Gastrocnemius medialis (tissue), 4 donors: ENCODE data around the gene CD52. TPM values are rescaled to one million over a fixed set of nuclear protein-coding genes. Genes with fewer than 3 reads are reported as not detected.
"Not testable (repeated sequence)": the region's sequence is repeated elsewhere in the genome, so short reads cannot be mapped to it uniquely, and the experiment has no call there.

Source experiments
- ATAC-seq, 2 donors: fragments of 150-250 bp; one replicate each; pipeline ENCODE4 v1.9.1; 2016
- DNase-seq, 2 donors: peaks; one replicate each; pipeline ENCODE4 v3.0.0-alpha.2; 2019
- H3K27ac ChIP-seq, 4 donors: fragments of 200-600 bp; sonication (generic); 1 replicate in 1 of 4; 2 replicates in 3 of 4; pipeline ENCODE4 v1.5.1; 2016 to 2018; ENCODE audit warnings: mild to moderate bottlenecking in 2 of 4, moderate library complexity in 1 of 4
- H3K27me3 ChIP-seq, 3 donors: fragments of 200-600 bp; sonication (generic) in 2 of 3; 1 replicate in 1 of 3; 2 replicates in 2 of 3; pipeline versions ENCODE4 v1.5.1 to v1.6.0; 2016 to 2019; ENCODE audit warnings: mild to moderate bottlenecking in 1 of 3, moderate library complexity in 1 of 3
- H3K36me3 ChIP-seq, 2 donors: fragments of 200-600 bp; sonication (generic) in 1 of 2; one replicate each; pipeline ENCODE4 v1.5.1; 2017 to 2018
- H3K4me1 ChIP-seq, 2 donors: fragments of 200-600 bp; sonication (generic) in 1 of 2; one replicate each; pipeline ENCODE4 v1.5.1; 2016 to 2017; ENCODE audit warnings: mild to moderate bottlenecking in 2 of 2
- H3K4me3 ChIP-seq, 4 donors: fragments of 200-600 bp; sonication (generic) in 3 of 4; 1 replicate in 1 of 4; 2 replicates in 3 of 4; pipeline ENCODE4 v1.5.1; 2016 to 2019; ENCODE audit warnings: mild to moderate bottlenecking in 2 of 4
- H3K9me3 ChIP-seq, 3 donors: fragments of 200-600 bp; sonication (generic) in 2 of 3; 1 replicate in 1 of 3; 2 replicates in 2 of 3; pipeline ENCODE4 v1.5.1; 2016 to 2019
- POLR2A ChIP-seq, 2 donors: fragments of 450-650 bp; IDR thresholded peaks; one replicate each; pipeline ENCODE4 v1.6.1; 2017; ENCODE audit warnings: antibody characterized with exemption in 2 of 2, mild to moderate bottlenecking in 2 of 2, moderate library complexity in 2 of 2
- in situ Hi-C, 4 donors: fragments of 200-750 bp; cut with MboI; loops; one replicate each; pipeline versions ENCODE4 v1.15.0 to v1.8.0; 2017; ENCODE audit warnings: low sequenced_read_pairs in 4 of 4
- intact Hi-C: fragments of 100-400 bp; cut with DNase I; formaldehyde crosslinking; loops from one replicate; pipeline ENCODE4 v1.15.1; 2023; ENCODE audit warnings: low total_unique reads
- total RNA-seq, 4 donors: library from RNA; depleted of rRNA; stranded (reverse); fragments of >200 nt; gene quantifications; one replicate each; pipeline versions ENCODE4 v1.1.0 to v1.2.3, GENCODE V29; 2016
- TF ChIP-seq, protein P1 (sequence below), 5 experiments: fragments of 450-650 bp in 3 of 5; fragments of 200-600 bp in 2 of 5; sonication (generic) in 2 of 5; IDR thresholded peaks in 4 of 5; conservative IDR thresholded peaks in 1 of 5; 1 replicate in 4 of 5; 2 replicates in 1 of 5; pipeline ENCODE4 v1.5.1; 2016 to 2019; ENCODE audit warnings: antibody characterized with exemption in 5 of 5, mild to moderate bottlenecking in 3 of 5, moderate library complexity in 3 of 5

Gene CD52
- total RNA-seq, 4 donors from 2014 or later = 1.4 to 2.8 TPM; not detected in 2

DNA sequence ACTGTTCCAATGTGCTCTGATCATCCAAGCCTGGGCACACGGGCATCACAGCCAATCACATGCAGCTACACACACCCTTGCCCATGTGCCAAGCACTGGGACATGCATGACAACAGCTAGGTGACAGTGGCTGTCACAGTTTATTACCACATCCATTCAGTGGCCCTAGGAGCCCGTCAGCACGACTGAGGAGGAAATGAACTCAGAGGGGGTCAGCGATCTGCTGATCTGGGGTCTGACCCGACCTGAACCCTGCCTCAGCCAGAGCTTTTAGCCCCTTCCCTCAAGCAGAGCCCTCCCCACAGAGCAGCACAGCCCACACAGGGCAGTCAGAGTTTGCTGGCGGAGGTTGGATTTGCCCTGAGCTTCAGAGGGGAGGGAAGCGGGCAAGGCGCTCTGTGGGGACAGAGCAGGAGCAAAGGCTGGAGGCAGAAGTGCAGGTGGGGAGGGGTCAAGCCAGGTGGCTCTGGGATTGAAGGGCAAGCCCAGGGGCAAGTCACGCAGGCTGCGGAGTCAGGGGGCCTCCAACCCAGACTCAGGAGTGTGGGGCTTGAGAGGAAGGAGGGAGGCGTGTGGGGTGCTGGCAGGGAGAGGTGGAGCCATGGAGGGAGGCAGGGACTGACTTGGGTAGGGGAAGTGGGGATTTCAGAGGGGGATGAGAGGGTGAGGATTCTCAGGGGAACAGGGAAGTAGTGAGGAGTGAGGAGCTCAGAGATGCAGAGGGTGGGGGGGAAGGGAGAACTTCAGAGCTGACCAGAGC, 27.5 kb upstream of the CD52 start:
- intact Hi-C loops (no loop called here), in situ Hi-C loops (no loop called here)
- Histone ChIP-seq H3K9me3 (no peaks in the 10 kb centered on the region), H3K4me1 (peaks cover 32% of the 10 kb centered on the region in 2 donors), H3K27me3 (no peaks in the 10 kb centered on the region), H3K36me3 (no peaks in the 10 kb centered on the region), H3K4me3 (no peak overlapping the region), H3K27ac (peak overlapping the region; percentile 14 to 64 (median 49))
- ATAC-seq = no peak
- DNase-seq = peak in 1 of 2 donors; percentile 28
- TF ChIP-seq, protein P1, sequence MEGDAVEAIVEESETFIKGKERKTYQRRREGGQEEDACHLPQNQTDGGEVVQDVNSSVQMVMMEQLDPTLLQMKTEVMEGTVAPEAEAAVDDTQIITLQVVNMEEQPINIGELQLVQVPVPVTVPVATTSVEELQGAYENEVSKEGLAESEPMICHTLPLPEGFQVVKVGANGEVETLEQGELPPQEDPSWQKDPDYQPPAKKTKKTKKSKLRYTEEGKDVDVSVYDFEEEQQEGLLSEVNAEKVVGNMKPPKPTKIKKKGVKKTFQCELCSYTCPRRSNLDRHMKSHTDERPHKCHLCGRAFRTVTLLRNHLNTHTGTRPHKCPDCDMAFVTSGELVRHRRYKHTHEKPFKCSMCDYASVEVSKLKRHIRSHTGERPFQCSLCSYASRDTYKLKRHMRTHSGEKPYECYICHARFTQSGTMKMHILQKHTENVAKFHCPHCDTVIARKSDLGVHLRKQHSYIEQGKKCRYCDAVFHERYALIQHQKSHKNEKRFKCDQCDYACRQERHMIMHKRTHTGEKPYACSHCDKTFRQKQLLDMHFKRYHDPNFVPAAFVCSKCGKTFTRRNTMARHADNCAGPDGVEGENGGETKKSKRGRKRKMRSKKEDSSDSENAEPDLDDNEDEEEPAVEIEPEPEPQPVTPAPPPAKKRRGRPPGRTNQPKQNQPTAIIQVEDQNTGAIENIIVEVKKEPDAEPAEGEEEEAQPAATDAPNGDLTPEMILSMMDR (IDR thresholded peaks at IDR 0.05 in 4 of 5, conservative IDR thresholded peaks at IDR 0.05 in 1 of 5) = no peak
- no peak for TF ChIP-seq POLR2A (IDR thresholded peaks at IDR 0.05)

DNA sequence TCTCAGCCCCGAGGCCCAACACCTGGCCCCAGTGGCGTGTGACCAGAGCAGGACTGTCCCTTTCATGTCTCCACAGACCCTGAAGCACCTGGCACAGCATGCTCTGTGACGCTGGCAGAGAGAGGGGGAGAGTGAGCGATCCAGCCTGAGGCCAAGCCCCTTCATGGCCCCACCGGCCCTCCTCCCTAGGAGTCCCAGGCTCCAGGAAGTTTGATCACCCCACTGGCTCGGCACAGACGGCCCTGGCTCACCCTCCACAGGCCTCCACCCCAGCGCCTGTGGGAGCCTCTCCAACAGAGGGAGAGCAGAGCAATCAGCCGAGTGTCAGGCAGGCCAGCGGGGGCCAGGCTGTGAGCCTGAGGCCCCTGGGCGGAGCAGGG, 26.9 kb upstream of the CD52 start:
- H3K36me3 ChIP-seq = no peaks in the 10 kb centered on the region
- H3K4me3 ChIP-seq = no peak overlapping the region
- H3K9me3 ChIP-seq = no peaks in the 10 kb centered on the region
- H3K27me3 ChIP-seq = no peaks in the 10 kb centered on the region
- DNase-seq (peak in 1 of 2 donors; percentile 33), ATAC-seq (no peak)
- peaks cover 26 to 28% of the 10 kb centered on the region in 2 donors for H3K4me1 ChIP-seq
- H3K27ac ChIP-seq = peak overlapping the region; percentile 37 to 64 (median 56)
- no peak for TF ChIP-seq POLR2A (IDR thresholded peaks at IDR 0.05)
- TF ChIP-seq, protein P1 (IDR thresholded peaks at IDR 0.05 in 4 of 5, conservative IDR thresholded peaks at IDR 0.05 in 1 of 5) = no peak
- in situ Hi-C loops (no loop called here), intact Hi-C loops (no loop called here)

DNA sequence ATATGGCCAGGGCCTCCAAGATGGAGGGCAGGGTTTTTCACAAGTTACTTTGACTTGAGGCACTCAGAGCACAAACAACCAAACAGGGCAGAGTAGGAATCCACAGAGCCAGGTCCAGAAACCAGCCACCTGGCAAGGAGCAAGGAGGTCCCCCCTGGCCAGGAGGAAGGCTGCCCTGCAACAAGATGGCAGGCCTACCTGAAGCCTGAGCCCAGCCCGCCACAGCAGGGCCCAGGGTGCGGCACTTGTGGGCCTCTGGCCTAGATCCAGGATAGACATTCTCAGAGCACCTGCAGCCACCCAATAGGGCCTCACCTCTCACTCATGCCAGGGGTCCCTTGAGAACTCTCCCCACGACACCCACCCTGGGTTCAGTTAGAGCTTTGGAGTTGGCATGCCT, 26.3 kb upstream of the CD52 start:
- intact Hi-C loops = no loop called here
- TF ChIP-seq POLR2A (IDR thresholded peaks at IDR 0.05) = no peak
- TF ChIP-seq, protein P1 (IDR thresholded peaks at IDR 0.05 in 4 of 5, conservative IDR thresholded peaks at IDR 0.05 in 1 of 5) = no peak
- H3K27ac ChIP-seq = peak overlapping the region in 3 of 4 donors; percentile 50 to 64 (median 61)
- peaks cover 21 to 23% of the 10 kb centered on the region in 2 donors for H3K4me1 ChIP-seq
- H3K4me3 ChIP-seq = no peak overlapping the region
- no peaks in the 10 kb centered on the region for H3K9me3 ChIP-seq
- no peaks in the 10 kb centered on the region for H3K36me3 ChIP-seq
- H3K27me3 ChIP-seq = no peaks in the 10 kb centered on the region
- DNase-seq (no peak), ATAC-seq (no peak)
- in situ Hi-C loops = no loop called here

DNA sequence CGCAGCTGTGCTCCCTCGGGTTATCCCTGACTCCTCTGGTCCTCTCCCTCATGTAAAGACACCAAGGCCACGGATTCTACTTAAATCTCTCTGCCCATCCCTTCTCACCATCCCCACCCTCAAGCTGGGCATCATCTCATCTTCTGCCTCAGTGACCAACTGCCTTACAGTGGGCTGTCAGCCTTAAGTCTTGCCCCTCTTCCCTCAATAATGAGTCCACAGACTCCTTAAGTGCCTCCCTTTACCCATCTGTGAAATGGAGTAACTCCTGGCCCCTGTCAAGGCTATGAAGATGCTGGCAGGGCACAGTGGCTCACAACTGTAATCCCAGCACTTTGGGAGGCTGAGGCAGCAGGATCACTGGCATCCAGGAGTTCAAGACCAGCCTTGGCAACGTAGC, 25.8 kb upstream of the CD52 start:
- Histone ChIP-seq H3K36me3 (no peaks in the 10 kb centered on the region), H3K4me3 (no peak overlapping the region), H3K9me3 (no peaks in the 10 kb centered on the region), H3K4me1 (peaks cover 16 to 18% of the 10 kb centered on the region in 2 donors), H3K27ac (no peak overlapping the region), H3K27me3 (no peaks in the 10 kb centered on the region)
- in situ Hi-C loops = no loop called here
- DNase-seq (no peak), ATAC-seq (no peak)
- TF ChIP-seq POLR2A (IDR thresholded peaks at IDR 0.05) = no peak
- TF ChIP-seq, protein P1 (IDR thresholded peaks at IDR 0.05 in 4 of 5, conservative IDR thresholded peaks at IDR 0.05 in 1 of 5) = no peak
- intact Hi-C loops = no loop called here

DNA sequence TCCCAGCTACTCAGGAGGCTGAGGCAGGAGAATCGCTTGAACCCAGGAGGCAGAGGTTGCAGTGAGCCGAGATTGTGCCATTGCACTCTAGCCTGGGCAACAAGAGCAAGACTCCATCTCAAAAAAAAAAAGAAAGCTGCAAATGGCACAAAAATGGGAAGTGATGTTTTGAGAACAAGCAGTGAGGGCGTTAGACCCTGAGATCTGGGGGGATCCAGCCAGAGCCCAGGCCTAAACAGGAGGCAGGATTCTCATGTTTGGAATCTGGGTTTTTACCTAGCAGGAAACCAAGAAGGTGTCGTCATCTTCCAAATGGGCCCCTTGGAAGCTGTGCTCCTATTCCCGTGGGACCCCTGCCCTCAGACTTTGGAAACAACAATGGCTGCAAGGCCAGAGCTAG, 25.0 kb upstream of the CD52 start:
- H3K4me3 ChIP-seq, in situ Hi-C loops, H3K27ac ChIP-seq, H3K27me3 ChIP-seq, H3K36me3 ChIP-seq, H3K9me3 ChIP-seq, ATAC-seq, intact Hi-C loops, DNase-seq: not testable (repeated sequence)
- H3K4me1 ChIP-seq = peaks cover 11 to 12% of the 10 kb centered on the region in 2 donors
